ENCODE data around the gene IGLL5.

IGLL5 gene

DNA sequence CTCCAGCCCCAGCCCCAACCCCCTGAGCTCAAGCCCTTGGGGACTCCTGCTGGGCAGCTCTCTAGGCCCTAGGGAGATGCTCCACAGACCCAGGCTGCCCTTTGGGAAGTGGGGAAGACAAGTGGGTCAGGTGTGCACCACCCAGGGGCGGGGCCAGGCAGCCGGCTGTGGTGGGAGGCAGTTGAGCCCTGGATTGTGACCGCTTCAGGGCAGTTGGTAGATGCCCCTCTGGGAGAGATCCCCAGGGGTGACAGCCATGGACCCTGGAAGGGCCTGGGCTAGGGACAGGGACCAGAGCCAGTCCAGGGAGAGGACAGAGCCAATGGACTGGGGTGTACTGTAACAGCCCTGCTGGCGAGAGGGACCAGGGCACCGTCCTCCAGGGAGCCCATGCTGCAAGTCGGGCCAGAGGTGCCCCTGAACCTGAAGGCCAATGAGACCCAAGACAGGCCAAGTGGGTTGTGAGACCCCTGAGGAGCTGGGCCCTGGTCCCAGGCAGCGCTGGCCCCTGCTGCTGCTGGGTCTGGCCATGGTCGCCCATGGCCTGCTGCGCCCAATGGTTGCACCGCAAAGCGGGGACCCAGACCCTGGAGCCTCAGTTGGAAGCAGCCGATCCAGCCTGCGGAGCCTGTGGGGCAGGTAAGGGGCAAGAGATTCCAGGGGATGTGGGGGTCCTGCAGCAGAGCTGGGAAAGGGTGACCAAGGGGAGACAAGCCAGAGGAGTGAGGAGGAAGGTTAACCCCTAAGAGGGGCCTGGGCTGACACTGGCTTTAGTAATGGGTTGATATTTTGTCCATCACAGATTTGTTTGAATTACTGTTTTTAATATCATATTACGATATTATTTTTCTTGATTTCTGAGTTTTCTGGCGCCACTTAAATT lies at the start of gene IGLL5:
Gene IGLL5, plus strand, starts transcription at position 196 of the 883 bp plus-strand sequence. Its CDS starts 238 bp downstream, at position 434.
- DNase-seq (ENCODE audit: low spot score), result no peak

DNA sequence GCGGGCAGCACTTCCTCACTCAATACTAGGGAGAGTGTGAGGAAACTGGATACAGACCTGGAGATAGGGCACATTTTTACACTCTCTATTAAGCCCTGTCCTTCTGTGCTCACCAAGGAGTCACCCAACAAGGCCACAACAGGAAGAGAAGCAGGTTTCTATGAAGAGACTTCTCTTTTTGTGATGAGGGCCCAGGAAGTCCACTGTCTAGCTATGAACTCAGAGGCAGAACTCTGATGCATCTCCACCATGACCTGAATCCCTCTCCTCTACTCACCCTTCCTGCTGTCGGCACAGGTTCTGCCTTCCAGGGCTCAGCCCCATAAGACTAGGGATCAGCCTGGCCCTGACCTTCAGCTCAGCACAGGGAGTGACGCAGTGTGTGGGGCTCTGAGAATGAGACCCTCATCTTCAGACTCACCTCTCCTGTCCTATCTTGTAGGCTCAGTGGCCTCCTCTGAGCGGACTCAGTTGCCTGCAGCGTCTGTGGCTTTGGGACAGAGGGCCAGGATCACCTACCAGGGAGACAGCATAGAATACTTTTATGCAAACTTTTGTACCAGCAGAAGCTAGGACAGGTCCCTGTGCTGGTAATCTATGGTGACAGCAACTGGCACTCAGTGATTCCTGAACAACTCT lies 49.3 kb upstream of the IGLL5 start:
- DNase-seq (ENCODE audit: low spot score), result no peak

DNA sequence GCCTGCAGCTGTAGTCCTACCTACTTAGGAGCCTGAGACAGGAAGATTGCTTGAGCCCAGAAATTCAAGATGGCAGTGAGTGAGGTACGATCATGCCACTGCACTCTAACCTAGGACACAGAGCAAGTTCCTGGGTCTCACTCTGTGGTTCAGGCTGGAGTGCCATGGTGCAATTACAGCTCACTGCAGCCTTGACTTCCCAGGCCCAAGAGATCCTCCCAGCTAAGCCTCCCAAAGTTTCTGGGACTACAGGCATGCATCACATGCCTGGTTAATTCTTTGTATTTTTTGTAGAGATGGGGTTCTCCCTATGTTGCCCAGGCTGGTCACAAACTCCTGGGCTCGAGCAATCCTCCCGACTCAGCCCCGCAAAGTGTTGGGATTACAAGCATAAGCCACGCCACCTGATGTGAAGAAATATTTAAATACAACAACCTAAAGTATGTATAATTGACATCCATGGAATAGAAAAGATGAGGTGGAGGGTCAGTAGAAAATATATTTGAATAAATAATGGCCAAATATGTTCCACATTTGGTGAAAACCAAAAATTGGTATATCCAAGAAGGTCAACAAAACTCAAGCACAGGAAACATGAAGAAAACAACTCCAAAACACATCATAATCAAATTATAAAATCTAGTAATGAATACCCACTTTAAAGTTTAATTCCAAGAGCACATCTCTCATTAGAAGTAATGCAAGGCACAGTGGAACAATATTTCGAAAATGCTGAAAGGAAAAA lies 47.9 kb upstream of the IGLL5 start:
- DNase-seq (ENCODE audit: low spot score), result no peak

DNA sequence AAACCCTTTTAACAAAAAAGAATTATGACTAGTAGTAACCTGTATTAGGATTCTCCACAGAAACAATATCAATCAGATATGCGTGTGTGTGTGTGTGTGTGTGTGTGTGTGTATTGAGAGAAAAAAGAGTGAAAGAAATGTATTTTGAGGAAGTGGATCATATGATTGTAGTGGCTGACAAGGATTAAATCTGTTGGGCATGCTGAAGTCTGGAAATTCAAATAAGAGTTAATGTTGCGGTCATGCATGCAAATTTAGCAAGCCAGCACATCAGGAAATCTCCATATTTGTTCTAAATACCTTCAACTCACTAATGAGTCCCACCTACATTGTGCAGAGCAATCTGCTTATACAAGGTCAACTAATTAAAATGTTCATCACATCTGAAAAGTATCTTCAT lies 46.8 kb upstream of the IGLL5 start:
- no peak for DNase-seq (ENCODE audit: low spot score)

DNA sequence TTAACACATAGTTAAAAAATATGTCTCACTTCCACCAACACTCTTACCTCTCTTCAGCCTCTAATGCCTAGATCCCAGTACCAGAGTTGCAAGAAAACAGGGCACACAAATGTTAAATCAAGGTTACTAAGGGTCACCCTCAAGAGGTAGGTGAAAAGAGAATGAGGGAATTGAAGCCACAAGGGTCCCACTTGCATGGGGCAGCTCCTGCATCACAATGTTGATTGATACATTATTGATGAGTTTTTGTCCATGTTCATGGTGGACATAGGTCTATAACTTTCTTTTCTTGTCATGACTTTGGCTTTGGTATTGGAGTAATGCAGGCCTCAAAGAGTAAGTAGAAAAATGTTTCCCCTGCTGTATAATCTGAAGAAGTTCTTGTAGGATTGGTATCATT lies 46.0 kb upstream of the IGLL5 start:
- no peak for DNase-seq (ENCODE audit: low spot score)

DNA sequence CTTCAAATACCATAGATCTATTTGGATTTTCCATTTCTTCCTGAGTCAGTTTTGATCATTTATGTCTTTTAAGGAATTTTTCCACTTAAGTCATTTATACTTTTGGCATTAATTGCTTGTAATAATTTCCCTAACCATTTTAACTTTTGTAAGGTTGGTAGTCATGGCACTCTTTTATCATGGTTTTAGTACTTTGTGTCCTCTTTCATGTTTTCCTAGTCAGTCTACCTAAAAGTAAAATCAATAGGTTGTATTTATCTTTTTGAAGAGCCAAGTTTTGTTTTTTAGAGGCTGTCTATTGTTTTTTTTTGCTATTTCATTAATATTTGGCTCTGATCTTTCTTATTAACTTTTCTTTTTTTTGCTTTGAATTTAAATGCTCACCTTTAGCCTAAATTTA lies 45.5 kb upstream of the IGLL5 start:
- DNase-seq (ENCODE audit: low spot score), result no peak

DNA sequence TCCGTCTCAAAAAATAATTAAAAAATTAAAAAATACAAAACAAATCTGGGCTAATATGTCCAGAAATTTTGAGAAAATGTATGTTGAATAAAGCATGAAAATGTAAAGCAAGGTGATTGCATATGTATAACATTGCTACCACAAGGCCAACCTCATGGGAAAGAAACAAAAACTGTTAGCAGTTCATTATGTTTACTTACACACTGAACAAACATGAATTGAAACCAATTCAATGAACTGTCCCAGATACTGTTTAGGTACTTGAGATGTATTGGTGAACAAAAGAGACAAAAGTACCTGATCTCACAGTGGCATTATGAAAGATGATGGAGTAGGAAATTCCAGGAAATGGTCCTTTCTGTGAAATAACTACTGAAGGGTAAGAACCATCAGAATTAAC lies 43.8 kb upstream of the IGLL5 start:
- no peak for DNase-seq (ENCODE audit: low spot score)

DNA sequence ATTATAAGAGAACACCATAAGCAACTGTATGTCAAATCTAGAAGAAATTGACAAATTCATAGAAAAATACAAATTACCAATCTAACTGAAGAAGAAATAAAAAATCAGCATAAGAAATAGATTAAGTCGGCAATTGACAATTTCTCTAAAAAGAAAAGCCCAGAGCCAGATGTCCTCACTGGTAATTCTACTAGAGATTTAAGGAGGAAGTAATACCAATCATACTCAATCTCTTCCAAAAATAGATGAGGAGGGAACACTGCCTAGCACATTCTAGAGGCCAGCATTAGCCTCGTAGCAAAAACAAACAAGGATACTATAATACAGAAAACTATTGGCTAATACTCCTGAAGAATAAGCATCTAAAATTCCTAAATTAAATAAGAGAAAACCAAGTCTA lies 40.4 kb upstream of the IGLL5 start:
- no peak for DNase-seq (ENCODE audit: low spot score)

DNA sequence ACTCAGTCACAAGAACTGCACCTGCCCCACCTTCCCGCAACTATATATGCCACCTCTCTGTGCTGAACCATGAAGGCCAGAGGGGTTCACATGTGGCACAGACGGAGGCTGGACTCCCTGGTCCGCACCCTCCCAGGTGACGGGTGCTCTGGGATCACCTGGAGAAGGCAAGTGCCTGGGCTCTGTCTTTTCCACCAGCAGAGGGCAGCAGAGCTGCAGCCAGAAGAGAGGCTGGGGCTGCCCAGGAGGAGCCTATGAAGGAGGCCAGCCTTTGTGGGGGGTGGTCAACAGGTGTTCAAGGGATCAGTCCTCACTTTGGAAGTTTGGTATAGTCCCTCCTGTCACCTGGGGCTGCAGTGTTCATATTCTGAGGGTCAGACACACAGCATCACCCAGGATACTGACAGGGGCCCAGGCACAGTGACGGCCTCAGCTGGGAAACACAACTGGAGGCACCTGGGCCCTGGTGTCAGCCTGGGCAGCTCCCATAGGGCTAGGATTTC lies 39.2 kb upstream of the IGLL5 start:
- DNase-seq (ENCODE audit: low spot score), result peak; percentile 36

DNA sequence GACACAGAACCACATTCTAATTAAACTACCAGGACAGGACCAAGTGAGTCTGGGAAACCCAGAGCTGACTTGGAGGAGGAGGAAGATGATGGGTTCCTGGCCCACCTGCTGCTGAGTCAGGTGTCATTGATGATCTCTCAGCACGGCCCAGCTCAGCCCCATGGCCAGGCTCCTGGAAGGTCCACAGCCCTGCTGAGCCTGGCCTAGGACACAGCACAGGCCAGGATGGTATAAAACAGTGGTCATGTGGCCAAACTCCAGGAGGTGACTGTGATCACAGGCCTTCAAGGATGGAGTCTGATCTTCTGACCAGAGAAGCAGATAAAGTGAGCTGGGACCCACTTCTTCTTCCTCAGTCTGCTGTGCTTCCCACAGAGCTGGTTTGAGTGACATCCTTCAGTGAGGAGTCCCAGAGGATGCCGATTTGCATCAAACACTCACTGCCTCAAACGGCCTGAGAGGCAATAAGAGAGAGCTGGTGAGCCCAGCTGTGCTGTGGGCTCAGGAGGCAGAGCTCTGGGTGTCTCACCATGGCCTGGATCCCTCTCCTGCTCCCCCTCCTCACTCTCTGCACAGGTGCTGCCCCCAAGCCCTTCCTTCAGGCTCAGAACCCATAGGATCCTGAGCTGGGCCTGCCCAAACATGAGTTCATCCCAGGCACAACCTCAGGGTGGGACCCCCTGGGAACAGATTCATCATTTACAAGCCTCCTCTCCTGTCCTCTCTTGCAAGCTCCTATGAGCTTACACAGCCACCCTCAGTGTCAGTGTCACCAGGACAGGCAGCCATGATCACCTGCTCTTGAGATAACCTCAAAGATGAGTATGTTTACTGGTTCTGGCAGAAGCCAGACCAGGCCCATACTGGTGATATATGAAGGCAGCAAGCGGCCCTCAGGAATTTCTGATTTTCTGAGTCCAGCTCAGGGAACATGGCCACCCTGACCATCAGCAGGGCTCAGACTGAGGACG lies 37.7 kb upstream of the IGLL5 start:
- no peak for DNase-seq (ENCODE audit: low spot score)

DNA sequence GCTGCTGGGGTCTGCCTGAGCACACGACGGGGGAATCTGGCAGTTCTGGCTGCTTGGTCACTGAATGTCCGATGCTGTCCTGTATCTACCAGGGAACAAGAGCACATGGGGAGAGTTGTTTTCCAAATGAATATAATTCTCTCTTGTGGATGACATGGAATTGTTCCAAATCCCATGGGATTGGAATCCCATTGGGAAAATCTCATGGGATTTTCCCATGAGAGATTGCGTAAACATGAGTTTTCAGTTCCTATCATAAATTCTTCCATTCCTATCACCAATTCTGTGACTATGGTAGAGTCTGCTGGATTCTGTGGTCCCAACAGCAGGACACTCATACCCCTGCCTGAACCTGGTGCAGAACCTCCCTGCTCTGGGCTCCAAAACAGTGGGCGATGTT lies 35.6 kb upstream of the IGLL5 start:
- no peak for DNase-seq (ENCODE audit: low spot score)

DNA sequence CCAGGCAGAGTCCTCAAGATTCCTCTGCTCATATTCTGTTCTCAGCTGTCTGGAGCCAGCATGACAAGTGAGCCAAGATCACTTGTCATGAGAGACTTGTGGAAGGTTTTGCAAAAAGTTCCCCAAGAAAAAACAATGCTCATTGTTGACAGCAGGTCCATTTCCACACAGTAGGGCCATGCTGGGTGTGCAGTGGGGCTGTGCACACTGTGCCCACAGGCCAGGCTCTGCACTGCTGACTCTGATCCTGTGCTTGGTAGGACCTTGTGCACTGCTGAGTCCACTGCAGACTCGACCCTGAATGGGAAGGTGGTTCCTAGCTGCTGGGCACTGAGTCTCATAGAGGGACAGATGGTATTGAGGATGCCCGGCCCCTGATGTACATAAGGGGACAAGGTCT lies 33.9 kb upstream of the IGLL5 start:
- DNase-seq (ENCODE audit: low spot score), result no peak

DNA sequence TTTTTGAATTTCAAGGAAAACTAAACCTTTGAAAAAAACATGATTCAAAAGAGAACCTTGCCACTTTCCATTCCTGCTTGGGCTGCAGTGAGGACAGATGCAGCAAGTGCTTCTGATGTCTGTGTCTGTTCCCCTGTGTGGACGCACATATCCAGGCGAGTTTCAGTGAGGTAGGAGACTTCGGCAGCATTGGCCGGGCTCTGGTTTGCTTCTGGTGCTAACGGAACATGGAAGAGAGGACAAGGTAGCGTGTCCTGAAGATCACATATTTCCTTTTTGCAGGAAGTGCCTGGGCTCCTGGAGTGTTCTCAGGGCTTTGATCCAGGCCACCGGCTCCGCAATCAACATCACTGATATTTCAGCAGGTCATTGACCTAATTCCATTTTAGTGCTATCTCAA lies 33.1 kb upstream of the IGLL5 start:
- DNase-seq (ENCODE audit: low spot score), result no peak

DNA sequence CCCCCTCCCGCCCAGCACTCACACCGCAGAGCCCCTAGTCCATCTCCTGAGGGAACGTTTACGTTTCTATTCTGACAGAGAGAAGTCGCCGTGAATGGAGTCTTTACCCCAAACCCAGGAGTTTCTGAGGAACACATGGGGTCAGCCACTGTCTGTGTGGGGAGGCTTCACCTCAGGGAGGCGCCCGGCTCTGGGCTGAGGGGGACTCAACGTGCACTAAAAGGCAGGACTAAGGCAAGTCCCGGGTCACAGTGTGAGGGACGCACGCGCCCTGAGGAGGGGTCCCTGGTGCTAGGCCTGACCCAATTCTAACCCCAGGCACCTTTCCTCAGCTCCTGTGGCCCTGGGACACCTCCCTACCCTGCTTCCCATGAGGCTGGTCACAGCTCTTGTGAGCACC lies 32.5 kb upstream of the IGLL5 start:
- DNase-seq (ENCODE audit: low spot score), result no peak

DNA sequence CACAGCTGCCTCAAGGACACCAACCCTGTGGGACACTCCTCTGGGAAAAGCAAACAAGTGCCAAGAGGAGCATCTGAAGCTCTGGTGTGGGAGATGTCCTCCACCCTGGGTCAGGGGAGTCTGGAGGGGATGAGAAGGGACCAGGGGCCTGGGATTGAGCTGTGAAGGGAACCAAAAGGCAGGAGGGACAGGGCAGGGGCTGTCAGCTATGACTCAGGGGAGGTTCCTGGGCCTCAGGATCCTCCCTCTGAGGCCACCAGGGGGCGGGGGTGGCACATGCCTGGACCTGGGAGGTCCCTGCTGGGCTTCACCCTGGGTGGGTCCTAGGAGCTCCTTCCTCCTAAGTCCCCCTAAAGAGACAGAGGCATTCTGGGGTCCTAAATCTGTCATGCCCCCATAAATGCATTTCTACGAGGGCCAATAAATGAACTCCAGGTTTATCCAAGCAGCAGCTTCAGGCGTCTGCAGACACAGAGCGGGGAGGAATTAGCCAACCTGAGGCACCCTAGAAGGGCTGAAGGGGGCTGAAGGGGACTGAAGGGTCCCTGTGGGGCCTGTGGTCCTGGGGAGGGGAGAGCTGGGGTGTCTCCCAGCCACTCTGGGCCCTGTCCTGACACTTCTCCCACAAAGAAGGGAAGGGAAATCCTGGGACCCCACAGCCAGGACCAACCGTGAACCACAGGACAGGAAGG lies 31.9 kb upstream of the IGLL5 start:
- no peak for DNase-seq (ENCODE audit: low spot score)

DNA sequence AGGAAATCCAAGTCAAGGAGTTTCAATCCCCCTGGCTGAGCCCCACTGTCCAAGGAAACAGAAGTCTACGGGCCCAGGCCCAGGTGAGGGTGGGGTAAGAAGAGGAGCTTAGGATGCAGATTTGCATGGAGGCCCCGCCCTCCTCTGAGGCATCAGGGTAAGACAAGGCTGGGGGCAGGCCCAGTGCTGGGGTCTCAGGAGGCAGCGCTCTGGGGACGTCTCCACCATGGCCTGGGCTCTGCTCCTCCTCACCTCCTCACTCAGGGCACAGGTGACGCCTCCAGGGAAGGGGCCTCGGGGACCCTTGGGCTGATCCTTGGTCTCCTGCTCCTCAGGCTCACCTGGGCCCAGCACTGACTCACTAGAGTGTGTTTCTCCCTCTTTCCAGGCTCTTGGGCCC lies 31.3 kb upstream of the IGLL5 start:
- no peak for DNase-seq (ENCODE audit: low spot score)

DNA sequence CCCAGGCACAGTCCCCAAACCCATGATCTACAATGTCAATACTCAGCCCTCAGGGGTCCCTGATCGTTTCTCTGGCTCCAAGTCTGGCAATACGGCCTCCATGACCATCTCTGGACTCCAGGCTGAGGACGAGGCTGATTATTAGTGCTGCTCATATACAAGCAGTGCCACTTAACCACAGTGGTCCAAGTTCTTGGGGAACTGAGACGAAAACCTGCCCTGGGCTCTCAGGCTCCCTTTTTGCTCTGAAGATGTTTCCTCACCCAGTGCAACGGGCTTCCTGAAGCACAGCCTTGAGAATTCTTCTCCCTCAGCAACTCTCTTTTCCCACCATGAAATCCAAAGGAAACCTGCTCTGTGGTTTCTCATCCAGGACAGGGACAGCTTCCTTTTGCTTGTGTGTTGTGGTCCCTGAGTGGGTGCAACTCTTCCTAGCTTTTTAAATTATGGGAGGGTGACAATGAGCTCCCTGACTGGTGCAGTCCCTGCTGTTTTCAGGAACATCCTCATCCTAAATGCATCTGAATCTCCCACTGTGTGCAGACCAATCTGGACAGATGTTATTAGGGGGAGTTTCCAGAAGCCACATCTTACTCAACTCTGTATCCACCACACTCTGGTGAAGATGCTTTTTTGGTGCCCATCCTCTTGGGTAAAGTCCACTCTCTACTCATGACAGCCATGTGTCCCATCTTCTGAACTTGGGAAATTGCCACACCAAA lies 30.6 kb upstream of the IGLL5 start:
- no peak for DNase-seq (ENCODE audit: low spot score)

DNA sequence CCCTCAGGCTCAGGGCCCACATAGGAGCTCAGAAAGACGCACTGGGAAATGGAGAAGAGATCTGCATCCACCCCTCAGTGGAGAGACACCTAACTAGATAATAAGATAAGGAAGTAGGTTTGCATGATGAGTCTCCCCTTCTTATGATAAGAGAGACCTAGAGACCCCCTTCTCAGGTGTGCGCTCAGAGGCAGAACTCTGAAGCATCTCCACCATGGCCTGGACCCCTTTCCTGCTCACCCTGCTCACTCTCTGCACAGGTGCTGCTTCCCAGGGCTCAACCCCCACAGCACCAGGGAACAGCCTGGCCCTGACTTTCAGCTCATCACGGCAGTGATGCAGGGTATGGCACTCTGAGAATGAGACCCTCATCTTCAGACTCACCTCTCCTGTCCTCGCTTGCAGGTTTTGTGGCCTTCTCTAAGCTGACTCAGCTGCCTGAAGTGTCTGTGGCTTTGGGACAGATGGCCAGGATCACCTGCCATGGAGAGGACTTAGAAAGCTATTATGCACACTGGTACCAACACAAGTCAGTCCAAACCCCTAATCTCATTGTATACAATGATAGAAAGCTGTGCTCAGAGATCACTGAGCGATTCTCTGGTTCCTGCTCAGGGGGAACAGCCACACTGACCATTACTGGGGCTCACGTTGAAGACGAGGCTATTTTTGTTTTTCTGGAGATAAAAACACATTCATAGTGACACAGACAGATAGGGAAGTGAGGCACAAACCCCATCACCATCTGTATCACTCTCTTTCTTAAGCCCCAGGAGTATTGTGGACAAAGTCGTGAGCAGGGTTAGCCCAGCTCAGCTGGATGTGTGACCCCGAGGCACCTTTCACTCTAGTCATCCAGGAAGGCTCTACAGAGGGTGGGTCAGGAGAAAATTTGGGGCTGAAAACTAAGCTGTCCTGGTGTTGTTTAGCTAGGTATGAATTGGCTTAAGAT lies 29.7 kb upstream of the IGLL5 start:
- no peak for DNase-seq (ENCODE audit: low spot score)

DNA sequence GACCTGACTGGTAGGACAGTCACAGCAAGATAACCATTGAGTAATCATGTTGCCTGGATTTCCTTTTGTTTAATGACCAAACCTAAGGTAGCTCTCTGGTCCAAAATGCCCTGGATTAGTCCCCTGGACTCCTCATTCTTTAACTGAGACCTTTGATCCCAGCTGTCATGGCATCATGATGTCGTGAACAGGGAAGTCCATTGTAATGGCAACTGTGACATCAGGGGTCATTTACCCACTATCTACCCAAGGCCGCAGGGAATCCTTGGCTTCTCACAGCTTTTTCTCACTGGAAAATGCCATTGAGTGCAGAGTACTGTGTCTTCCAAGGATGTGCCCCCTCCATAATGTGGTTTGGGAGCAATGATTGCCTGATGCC lies 29.1 kb upstream of the IGLL5 start:
- DNase-seq (ENCODE audit: low spot score), result no peak
